H7 (cell line): ENCODE data around the gene PPRC1. TPM values are rescaled to one million over a fixed set of nuclear protein-coding genes. Genes with fewer than 3 reads are reported as not detected.

Experiments used
- DNase-seq: peaks from one replicate; pipeline ENCODE4 v3.0.0; 2012
- H3K27me3 ChIP-seq: 2 replicates; pipeline ENCODE4 v1.6.0; 2011; ENCODE audit warnings: mild to moderate bottlenecking, low read length; ENCODE audit not compliant: control insufficient read depth, insufficient read depth
- H3K36me3 ChIP-seq: replicated peaks from 2 replicates; pipeline ENCODE4 v1.5.1; 2011; ENCODE audit warnings: low read length; ENCODE audit not compliant: control insufficient read depth, insufficient read depth
- H3K4me3 ChIP-seq: 2 replicates; pipeline ENCODE4 v1.5.1; 2011; ENCODE audit warnings: low read depth, mild to moderate bottlenecking, control low read depth, low read length, moderate library complexity; ENCODE audit not compliant: insufficient read depth
- total RNA-seq: library from RNA; depleted of rRNA; stranded (reverse); fragments of >200 nt; shearing (Covaris generic); gene quantifications from 2 replicates; pipeline ENCODE4 v1.2.3, GENCODE V29; 2014

Gene PPRC1
- total RNA-seq, 1 experiment from 2014 or later, result 44.3 TPM

- DNase-seq, result no peak
- H3K27me3 ChIP-seq, result no peaks in the 10 kb centered on the region
- H3K36me3 ChIP-seq, result peaks cover 29% of the 10 kb centered on the region
- peak overlapping the region; percentile 98 for H3K4me3 ChIP-seq
Measured at GRCh38 chr10:102150970-102151773, 18.3 kb downstream of the PPRC1 start.

GRCh38 chr10:102151774-102152544 lies 19.1 kb downstream of the PPRC1 start, which contains the start of gene NOLC1:
Gene NOLC1 (plus strand): TSS chr10:102152389. CDS start chr10:102152411, 22 bp downstream.
- Histone ChIP-seq H3K27me3 (no peaks in the 10 kb centered on the region), H3K4me3 (peak within 1 kb of the TSS; percentile 98), H3K36me3 (peaks cover 28% of the 10 kb centered on the region)
- peak; percentile 97 for DNase-seq

- Histone ChIP-seq H3K27me3 (no peaks in the 10 kb centered on the region), H3K4me3 (peak overlapping the region; percentile 98), H3K36me3 (peaks cover 31% of the 10 kb centered on the region)
- no peak for DNase-seq
Measured at GRCh38 chr10:102152545-102152890, 19.7 kb downstream of the PPRC1 start.

- Histone ChIP-seq H3K4me3 (peak overlapping the region; percentile 98), H3K27me3 (no peaks in the 10 kb centered on the region), H3K36me3 (peaks cover 31% of the 10 kb centered on the region)
- peak; percentile 28 for DNase-seq
Measured at GRCh38 chr10:102153093-102153620, 20.3 kb downstream of the PPRC1 start.

- H3K27me3 ChIP-seq, result no peaks in the 10 kb centered on the region
- DNase-seq, result no peak
- no peak overlapping the region for H3K4me3 ChIP-seq
- peaks cover 32% of the 10 kb centered on the region for H3K36me3 ChIP-seq
Measured at GRCh38 chr10:102154466-102155116, 21.8 kb downstream of the PPRC1 start.

- DNase-seq, result no peak
- no peak overlapping the region for H3K4me3 ChIP-seq
- peaks cover 54% of the 10 kb centered on the region for H3K36me3 ChIP-seq
- H3K27me3 ChIP-seq, result no peaks in the 10 kb centered on the region
Measured at GRCh38 chr10:102157224-102157623, 24.4 kb downstream of the PPRC1 start.

GRCh38 chr10:102159051-102159597 lies 26.3 kb downstream of the PPRC1 start:
- H3K36me3 ChIP-seq, result peaks cover 54% of the 10 kb centered on the region

GRCh38 chr10:102159831-102160230 lies 27.0 kb downstream of the PPRC1 start:
- Histone ChIP-seq H3K36me3 (peaks cover 53% of the 10 kb centered on the region), H3K4me3 (no peak overlapping the region), H3K27me3 (no peaks in the 10 kb centered on the region)
- no peak for DNase-seq

More at GRCh38 chr10:102159051-102159597, 26.3 kb downstream of the PPRC1 start:
- H3K27me3 ChIP-seq, result no peaks in the 10 kb centered on the region
- DNase-seq, result no peak
- no peak overlapping the region for H3K4me3 ChIP-seq

GRCh38 chr10:102163342-102163989 lies 30.6 kb downstream of the PPRC1 start:
- Histone ChIP-seq H3K4me3 (no peak overlapping the region), H3K36me3 (peaks cover 35% of the 10 kb centered on the region), H3K27me3 (no peaks in the 10 kb centered on the region)
- DNase-seq, result no peak

GRCh38 chr10:102167861-102168260 lies 35.0 kb downstream of the PPRC1 start:
- no peak for DNase-seq
- Histone ChIP-seq H3K4me3 (no peak overlapping the region), H3K27me3 (no peaks in the 10 kb centered on the region), H3K36me3 (no peaks in the 10 kb centered on the region; the same call in 1 of the 2 replicates)

GRCh38 chr10:102170602-102171001 lies 37.8 kb downstream of the PPRC1 start:
- Histone ChIP-seq H3K27me3 (no peaks in the 10 kb centered on the region), H3K4me3 (no peak overlapping the region), H3K36me3 (no peaks in the 10 kb centered on the region)
- no peak for DNase-seq

- Histone ChIP-seq H3K4me3 (no peak overlapping the region), H3K27me3 (no peaks in the 10 kb centered on the region), H3K36me3 (no peaks in the 10 kb centered on the region)
- no peak for DNase-seq
Measured at GRCh38 chr10:102172288-102172687, 39.4 kb downstream of the PPRC1 start.

GRCh38 chr10:102175415-102175814 lies 42.6 kb downstream of the PPRC1 start:
- DNase-seq, result no peak
- H3K36me3 ChIP-seq, result no peaks in the 10 kb centered on the region
- no peaks in the 10 kb centered on the region for H3K27me3 ChIP-seq
- H3K4me3 ChIP-seq, result no peak overlapping the region

GRCh38 chr10:102184606-102185005 lies 51.8 kb downstream of the PPRC1 start:
- no peak for DNase-seq
- Histone ChIP-seq H3K36me3 (no peaks in the 10 kb centered on the region), H3K27me3 (no peaks in the 10 kb centered on the region), H3K4me3 (no peak overlapping the region)
